NCI-H2081 treated with DMSO at 0.1 percent for 48 hours (cell line): ENCODE measurements around the gene STX12.

Experiments
- DNase-seq: peaks from one replicate; lab custom pipeline; 2025; lab: John Stamatoyannopoulos, UW

The STX12 gene

DNA sequence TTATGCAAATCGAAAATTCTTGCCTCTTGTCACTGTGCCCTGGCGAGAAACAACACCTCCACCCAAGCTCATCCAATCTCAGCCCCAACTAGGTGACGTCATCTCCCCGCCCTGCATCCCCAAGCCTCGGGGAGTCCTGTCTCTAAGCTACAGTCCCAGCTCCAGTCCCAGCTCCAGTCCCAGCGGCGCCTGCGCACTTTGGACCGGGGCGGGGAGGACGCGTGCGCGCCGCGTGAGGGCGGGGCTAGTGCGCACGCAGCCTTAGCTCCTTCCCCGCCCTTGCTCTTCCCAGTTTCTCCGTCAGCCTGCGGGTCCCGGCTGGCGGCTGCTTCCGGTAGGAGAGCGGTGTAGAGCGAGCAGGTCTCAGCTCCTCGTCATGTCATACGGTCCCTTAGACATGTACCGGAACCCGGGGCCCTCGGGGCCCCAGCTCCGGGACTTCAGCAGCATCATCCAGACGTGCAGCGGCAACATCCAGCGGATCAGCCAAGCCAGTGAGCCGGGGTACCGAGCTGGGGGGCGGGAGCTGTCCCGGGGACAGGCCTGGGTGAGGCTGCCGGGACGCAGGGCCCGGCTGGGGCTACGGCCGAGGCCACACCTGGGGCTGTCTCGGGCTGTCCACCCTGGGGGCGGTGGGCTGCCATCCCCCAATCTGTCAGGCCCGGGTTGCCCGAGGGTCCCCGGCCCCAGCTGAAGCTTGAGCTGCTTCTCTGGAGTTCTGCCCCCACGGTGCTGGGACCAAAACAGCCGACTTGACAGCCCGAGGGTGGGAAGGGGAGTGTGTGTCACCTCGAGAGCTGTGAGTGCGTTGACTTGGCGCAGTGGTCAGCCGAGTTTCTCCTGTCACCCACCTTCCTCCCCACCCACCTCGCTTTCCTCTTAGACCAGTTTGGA, at the start of gene STX12:
TSS of gene STX12 (plus strand) at position 288 of the 894 bp plus-strand sequence. CDS start at position 377, 89 bp downstream.
- peak; percentile 80 for DNase-seq

DNA sequence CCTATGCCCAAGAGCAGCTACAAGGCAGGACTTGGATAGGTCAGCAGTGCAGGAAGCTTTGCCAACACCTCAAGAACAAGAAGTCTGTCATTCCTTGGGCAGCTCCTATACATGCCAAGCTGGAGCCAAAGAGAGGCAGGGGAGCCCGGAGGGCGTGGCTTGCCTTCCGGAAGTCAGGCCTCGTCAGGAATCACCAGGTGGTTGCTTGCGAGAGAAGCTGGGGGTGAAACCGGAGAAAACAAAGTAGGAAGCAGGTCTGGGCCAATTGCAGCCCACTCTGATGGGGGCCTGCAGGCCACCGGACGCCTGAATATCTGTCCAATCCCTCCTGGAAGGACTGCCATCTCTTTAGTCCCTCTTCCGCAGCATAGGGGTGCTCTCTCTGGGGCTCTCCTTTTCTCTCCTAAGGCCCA, 48.1 kb upstream of the STX12 start:
- no peak for DNase-seq

DNA sequence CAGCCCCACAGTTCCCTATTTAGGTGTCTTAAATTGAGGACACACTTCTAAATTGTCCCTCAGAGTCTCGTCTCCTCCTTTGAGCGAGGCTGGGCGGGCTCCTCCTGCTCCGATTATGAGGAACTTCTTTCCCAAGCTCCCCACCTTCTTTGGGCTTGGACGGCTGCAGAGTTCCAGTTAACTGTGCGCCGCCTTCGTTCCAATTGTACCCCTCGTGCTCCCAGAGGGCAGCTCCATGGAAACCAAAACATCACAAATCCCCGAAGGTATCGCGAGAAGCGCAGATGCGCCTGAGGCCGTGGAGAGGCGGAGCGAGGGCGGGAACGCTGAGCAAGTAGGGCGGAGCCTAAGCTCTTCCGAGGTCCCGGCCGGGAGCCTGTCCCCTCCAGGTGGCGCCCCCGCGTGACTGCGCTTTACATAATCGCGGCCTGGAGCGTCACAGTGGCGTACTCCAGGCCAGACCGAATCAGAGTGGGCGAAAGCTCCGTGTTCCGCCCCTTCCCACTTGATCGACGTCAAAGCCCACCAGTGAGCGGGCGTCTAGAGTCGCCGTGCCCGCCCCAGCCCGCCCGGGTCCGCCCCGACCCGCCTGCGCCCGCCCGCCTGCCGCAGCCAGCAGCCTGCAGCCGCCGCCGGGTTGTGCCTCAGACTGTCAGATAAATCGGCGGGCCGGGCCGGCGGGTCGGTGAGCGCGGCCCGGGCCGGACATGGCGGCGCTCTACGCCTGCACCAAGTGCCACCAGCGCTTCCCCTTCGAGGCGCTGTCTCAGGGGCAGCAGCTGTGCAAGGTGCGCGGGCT, 47.4 kb upstream of the STX12 start, which contains the start of gene FAM76A:
TSS of gene FAM76A (plus strand) at position 588 of the 799 bp plus-strand sequence. CDS start at position 708, 120 bp downstream.
- DNase-seq, result peak; percentile 85

DNA sequence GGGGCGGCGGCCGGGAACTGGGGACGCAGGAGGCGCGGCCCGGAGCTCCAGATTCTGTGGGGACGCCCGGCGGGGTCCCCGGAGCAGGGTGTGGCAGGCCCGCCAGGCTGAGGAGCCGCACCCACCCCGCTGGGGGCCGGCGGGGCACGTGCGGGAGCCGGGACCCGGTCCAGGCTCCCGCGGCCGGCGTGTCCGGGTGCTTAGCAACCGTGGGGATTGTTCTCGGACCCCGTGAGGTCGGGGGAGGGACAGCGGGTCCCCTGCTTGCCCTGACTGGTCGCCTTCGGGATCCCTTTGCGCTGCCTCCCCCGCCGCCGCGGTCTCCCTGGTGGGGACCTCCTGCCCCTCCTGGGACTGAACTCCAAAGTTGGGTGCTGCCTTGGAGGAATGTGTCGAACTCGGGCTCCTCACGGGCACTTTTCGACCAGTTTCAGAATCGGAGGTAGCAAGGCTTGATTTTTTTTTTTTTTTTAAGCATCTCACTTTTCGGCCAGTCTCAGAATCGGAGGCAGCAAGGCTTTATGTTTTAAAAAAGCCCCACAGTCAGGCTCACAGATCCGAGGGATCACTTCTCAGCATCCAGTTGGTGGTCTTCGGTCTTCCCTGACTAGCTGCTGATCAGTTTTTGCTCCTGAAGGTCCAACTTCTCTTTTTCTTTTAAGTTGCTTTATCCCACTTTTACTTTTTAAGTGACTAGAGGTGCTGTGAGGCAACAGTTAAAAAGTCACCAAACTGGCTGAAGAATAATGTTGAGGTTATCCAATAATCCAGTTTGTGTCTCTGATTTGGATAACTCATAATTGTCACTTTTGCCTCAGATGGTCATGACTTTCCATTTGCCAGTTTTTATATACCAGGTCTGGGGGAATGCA, 46.6 kb upstream of the STX12 start:
- DNase-seq, result no peak

DNA sequence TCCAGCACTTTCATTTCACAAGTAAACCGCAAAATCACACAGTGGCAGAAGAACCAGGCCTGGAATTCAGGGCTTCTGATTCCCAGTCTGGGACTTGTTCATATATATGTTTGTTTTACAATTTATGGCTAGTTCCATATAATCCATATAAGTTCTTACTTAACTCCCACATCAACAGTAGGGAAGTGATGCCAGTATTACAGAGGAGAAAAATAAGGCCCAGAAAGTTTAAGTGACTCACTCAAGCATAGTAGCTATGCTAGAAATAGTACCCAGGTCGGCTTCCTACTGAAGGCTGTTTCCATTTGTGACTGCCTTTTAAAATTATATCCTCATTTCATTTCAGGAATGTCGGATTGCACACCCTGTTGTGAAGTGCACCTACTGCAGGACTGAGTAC, 45.9 kb upstream of the STX12 start:
- DNase-seq, result no peak

DNA sequence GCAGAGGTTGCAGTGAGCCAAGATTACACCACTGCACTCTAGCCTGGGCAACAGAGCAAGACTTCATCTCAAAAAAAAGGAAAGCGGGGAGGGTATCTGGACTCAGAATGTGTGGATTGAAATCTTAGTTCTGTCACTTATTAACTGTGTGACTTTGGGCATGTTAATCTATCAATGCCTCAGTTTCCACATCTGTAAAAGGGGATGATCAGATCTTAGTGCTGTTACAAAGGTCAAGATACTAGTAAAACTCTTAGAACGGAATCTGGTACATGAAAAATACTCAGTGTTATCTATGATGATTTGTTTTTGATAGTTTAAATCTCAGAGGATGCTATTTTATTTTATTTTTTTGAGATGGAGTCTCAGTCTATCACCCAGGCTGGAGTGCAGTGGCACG, 36.8 kb upstream of the STX12 start:
- DNase-seq, result no peak

DNA sequence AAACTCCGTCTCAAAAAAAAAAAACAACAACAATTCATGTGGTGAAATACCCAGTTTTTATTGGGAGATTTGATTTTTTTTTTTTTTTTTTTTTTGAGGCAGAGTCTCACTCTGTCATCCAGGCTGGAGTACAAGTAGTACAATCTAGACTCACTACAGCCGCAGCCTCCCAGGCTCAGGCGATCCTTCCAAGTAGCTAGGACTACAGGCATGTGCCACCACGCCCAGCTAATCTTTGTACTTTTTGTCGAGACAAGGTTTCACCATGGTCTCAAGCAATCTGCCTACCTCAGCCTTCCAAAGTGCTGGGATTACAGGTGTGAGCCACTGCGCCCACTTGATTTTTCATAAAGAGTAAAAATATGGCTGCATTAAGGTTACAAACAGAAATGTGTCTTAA, 31.9 kb upstream of the STX12 start:
- no peak for DNase-seq

DNA sequence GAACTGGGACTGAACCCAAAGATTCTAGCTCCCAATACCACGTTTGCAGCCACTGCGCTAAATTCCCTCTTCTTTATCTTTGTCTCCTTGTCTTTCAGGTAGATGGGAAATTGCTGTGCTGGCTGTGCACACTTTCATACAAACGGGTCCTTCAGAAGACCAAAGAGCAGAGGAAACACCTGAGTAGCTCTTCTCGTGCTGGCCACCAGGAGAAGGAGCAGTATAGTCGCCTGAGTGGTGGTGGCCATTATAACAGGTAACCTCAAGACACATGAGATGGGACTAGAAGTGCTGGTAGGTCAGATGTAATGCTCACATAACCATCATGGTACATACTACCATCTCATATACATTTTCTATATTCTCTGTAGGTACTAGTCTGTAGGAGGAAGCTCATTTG, 28.5 kb upstream of the STX12 start:
- DNase-seq, result no peak

DNA sequence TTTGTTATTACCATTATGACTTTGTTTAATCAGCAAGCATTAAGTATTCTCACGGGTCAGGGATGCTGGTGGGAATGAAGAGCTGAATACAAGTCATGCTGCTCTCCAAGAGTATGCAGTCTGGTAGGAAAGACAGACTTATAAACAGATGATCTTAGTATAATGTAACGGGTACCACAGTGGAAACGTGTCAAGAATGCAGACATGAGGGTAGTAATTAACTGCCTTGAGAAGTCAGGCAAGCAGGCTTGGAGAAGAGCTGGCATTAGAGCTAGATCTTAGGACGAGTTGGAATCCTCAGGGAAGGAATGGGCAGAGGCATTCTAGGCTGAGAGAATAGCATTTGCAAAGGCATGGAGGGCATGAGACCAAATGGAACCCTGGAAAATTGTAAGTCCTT, 27.6 kb upstream of the STX12 start:
- no peak for DNase-seq

DNA sequence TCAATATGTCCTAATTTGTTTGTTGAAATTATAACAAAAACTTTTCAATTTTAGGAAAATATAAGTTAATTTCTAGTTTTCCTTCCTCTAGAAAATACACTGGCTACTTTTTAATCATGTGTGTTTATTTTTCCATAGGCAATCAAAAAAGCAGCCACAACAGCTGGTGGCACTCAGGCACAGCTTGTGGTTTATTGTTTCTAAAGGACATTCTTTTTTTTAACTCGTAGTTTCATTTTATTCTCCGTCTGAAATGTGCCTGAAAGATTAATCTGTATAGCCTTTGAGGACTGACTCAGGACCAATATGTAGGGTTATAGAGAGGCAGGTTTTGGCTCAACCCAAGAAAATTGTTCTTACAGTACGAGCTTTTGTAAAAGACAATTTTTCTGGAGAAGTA, 20.7 kb upstream of the STX12 start:
- no peak for DNase-seq

DNA sequence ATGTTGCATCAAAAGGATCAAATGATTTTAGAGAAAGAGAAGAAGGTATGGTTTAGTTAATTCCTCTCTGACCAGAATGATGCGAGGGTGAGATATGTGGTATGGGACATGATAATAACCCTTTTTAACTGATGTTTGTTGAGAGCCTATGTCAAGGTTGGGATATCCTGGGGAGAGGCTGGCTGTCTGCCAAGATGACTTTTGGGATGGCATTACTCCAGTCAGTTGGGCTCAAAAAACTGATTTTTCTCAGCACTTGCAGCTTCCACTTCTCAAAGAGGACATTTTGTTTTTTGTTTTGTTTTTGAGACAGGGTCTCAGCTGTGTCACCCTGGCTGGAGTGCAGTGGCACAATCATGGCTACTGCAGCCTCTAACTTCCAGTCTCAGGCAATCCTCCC, 17.7 kb upstream of the STX12 start:
- DNase-seq, result no peak

DNA sequence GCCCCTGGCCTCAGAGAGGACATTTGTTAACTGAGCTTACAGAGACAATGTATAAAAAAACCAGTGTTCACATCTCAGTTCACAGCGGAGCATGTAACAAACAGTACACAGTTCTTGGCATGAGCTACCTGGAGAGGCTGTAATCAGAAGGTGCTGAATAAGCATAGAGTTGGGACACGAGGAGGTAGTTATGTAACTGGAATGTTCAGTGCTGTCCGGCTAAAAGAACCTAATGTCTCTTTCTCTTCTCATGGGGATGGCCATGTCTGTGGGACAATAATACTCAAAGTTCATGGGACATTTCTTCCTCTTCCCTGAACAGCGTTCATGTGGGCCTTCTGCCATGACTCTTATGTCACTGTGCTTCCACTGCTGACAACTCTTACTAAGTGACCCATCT, 17.2 kb upstream of the STX12 start:
- DNase-seq, result no peak

DNA sequence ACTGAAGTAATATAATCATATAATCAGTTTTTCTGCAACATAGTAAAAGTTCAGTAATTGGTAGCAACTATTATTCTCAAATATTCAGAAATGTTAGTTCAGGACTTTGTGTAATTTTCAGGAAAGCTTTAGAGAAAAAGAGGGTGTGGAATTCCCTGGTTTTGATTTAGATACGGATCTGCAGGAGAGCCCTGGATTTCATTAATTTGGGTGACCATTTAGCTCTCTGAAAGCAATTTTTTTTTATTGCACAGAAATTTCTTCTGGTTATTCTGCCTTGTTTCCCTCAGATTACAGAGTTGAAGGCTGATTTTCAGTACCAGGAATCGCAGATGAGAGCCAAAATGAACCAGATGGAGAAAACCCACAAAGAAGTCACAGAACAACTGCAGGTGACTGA, 13.8 kb upstream of the STX12 start:
- DNase-seq, result no peak

DNA sequence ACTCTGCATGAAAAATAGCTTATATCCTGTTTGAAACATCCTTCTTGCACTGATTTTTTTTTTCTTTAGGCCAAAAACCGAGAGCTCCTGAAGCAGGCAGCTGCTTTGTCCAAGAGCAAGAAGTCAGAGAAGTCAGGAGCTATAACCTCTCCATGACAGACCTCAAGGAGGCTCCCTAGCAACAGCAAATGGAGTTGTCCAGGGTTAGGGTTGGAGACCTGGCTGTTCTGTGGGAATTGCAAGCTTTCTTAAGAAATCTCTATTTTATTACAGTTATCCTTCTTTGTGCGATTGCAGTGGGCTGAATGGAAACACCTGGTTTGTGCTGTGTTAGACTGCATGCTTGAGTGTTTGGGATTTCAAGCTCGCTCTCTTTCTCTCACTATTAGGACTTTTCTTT, 12.6 kb upstream of the STX12 start:
- no peak for DNase-seq

DNA sequence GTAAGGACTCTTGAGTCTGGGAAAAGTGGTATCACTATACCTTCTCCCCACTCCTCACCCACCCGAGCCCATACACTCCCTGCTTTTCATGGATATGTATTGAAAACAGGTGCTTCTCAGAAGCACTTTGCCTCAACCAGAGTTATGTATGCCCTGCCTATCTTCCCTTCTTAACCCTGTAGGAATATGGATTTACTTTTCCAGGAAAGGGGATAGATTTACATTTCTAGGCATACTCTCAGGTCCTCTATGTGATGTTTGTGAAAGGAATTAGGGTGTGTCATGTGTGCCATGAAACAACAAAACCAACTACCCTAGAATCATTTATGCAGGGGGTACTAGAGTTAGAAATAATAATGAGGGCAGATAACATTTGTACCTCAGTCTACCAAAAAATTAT, 11.0 kb upstream of the STX12 start:
- DNase-seq, result no peak

DNA sequence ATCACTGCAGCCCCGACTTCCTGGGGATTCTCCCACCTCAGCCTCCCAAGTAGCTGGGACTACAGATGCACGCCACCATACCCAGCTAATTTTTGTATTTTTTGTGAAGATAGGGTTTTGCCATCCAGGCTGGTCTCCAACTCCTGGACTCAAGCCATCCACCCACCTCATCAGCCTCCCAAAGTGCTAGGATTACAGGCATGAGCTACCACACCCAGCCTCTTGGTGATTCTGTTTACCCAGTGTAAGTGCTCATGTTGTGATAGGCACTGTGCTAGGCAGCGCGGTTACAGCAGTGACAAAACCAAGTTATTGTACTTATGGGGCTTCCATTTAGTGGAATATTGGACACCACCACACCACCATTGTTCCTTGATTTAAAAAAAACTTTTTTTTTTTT, 9.7 kb upstream of the STX12 start:
- DNase-seq, result no peak

DNA sequence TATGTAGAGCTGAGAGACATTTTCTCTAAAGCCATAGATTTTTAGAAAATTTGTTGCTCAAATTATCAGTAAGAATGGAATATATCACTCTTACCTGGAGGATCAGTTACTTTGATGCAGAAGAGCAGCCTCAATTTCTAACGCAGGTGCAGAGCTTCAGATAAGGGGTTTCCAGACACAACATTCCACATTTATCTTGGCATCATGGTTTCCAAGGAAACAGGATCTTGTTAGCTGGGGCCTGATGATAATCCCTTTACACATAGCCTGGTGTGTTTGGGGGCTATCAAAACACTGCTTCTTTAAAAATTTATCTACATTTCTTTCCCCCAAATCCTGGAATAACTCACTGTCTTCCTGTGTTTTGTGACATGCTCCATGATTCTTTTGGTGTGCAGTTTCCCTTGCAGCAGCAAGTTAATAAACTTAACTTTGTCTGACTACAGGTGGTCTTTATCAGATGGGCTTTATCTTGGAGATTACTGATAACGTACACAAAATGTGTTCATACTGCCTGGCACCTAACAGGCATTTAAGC, 2.7 kb upstream of the STX12 start:
- DNase-seq, result no peak

DNA sequence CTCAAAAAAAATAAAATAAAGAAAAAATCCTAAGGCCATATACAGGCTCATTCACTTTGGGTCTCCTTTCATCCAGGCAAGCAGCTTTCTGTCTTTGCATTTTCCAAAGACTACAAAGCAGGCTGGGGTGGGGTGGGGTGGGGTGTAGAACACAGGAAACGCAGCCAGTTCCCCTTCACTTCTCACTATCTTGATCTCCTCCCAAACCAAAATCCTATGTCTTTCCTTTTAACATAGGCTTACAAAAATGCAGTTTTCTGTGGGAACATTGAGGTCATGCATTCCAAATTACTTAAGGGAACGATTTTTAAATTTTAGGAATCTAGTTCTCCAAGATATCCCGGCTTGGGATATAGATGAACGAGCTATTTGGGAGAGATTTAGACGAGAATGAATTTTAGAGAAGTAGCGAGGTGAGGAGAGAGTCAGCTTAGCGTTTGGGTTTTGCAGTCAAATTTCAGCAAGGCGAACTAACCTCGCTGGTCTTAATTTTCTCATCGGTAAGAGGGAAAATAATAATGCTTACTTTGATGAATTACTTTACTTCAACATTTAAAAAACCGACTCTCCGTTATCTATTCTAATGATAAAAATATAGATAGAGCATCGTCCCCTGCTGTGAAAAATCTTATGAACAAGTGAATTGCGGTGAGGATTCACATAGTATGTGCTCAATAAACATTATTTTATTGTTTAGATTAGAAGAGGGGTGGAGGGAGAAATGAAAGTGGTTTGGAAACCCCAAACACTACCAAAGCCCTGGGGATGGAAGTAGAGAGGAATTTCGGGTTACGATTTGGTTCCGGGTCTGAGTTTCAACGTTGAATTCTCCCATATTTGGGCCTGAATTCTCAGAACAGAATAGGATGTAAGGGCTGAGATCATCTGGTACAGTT, 735 bp upstream of the STX12 start:
- DNase-seq, result no peak

DNA sequence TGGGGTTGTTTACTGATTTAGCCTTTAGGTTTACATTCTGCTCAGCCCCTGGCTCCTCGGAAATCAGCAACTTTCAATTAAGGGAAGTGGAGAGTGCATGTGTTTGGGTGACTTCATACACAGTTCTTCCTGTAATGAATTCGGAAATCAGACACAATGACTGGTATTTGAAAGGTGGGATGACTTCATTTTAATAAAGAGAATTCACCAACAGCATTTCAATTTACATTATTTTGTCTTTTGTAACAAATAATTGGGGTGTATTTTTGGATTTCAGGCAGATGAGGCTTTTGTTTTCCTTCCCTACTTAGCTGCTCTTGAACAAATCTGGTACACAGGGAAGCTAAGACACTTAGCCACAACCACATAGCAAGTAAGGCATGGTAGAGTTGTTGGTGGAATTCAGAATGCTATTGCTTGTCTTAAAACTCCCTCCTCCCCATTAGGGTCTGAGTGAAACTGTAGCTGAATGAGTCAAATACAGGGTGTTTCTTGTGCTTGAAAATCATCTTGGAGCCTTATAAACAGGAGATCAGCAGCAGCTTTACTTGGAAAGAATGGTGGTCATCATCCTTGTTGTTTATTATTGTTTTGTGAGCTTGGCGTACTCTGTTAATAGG, 917 bp downstream of the STX12 start:
- DNase-seq, result no peak

DNA sequence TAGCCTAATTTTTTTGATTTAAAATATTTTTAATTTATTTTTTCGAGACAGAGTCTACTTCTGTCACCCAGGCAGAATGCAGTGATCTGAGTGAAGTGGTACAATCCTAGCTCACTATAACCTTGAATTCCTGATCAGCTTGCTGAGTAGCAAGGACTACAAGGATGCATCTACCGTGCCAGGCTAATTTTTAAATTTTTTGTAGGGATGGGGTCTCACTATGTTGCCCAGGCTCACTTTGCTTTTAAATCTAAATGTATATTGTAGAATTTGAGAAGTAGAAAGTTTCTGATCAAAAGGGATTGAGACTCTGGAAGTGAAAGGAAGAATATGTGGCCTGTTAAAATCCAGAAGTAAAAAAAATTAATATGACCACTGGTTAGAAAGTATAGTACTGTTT, 1.6 kb downstream of the STX12 start:
- no peak for DNase-seq
